ENCODE data around the gene DNAH9.

Gene DNAH9

DNA sequence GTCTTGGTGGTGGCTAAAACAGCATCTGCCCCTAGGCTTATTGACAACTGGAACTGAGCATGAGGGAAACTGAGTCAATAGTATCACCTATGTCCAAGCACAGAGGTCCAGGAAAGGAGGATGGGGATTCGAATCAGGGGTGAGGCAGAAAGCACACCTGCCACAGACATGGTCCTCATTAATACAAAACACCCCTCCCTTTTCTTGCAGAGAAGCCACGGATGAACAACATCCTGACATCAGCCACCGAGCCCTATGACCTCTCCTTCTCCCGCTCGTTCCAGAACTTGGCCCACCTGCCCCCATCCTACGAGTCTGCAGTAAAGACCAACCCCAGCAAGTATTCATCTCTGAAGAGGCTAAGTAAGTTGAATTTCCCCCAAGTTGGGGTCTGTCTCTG lies 42.7 kb upstream of the DNAH9 start:
- TF ChIP-seq, protein P1, sequence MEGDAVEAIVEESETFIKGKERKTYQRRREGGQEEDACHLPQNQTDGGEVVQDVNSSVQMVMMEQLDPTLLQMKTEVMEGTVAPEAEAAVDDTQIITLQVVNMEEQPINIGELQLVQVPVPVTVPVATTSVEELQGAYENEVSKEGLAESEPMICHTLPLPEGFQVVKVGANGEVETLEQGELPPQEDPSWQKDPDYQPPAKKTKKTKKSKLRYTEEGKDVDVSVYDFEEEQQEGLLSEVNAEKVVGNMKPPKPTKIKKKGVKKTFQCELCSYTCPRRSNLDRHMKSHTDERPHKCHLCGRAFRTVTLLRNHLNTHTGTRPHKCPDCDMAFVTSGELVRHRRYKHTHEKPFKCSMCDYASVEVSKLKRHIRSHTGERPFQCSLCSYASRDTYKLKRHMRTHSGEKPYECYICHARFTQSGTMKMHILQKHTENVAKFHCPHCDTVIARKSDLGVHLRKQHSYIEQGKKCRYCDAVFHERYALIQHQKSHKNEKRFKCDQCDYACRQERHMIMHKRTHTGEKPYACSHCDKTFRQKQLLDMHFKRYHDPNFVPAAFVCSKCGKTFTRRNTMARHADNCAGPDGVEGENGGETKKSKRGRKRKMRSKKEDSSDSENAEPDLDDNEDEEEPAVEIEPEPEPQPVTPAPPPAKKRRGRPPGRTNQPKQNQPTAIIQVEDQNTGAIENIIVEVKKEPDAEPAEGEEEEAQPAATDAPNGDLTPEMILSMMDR (IDR thresholded peaks at IDR 0.05; ENCODE audit: low read depth, low read length), result no peak
- no peak overlapping the region for H3K4me3 ChIP-seq (ENCODE audit: low read depth, low read length)

GRCh38 chr17:11557727-11558452 lies 40.4 kb upstream of the DNAH9 start:
- TF ChIP-seq, protein P1 (IDR thresholded peaks at IDR 0.05; ENCODE audit: low read depth, low read length), result no peak

DNA sequence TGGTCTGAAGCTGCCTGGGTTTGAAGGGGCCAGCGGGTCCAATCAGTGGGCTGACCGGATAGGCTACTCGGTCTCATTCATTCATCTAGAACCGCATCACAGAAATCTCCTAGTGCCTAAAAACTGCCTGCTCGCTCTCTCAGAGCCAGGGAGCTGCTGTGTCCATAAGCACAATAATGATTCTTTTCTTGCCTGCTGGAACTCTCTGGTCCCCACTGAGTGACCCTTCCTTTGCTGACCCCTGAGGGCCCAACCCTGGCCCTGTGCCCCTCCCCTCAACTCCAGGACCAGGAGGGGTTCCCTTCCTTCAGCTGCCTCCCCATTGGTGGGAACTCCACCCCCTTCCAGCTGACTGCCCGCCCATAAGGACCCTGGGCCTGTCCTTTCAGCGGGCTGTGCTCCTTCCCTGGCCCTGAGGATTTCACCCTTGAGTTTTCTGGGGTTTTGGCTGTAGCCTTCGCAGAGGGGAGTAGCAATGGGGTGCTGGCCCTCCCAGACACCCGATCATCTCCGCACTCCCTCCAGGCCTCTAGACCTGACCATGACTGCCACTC lies 39.5 kb upstream of the DNAH9 start:
- TF ChIP-seq, protein P1 (IDR thresholded peaks at IDR 0.05; ENCODE audit: low read depth, low read length), result no peak
- H3K4me3 ChIP-seq (ENCODE audit: low read depth, low read length), result no peak overlapping the region

More at GRCh38 chr17:11557727-11558452, 40.4 kb upstream of the DNAH9 start:
- no peak overlapping the region for H3K4me3 ChIP-seq (ENCODE audit: low read depth, low read length)

GRCh38 chr17:11559601-11560000 lies 38.7 kb upstream of the DNAH9 start:
- TF ChIP-seq, protein P1 (IDR thresholded peaks at IDR 0.05; ENCODE audit: low read depth, low read length), result no peak

DNA sequence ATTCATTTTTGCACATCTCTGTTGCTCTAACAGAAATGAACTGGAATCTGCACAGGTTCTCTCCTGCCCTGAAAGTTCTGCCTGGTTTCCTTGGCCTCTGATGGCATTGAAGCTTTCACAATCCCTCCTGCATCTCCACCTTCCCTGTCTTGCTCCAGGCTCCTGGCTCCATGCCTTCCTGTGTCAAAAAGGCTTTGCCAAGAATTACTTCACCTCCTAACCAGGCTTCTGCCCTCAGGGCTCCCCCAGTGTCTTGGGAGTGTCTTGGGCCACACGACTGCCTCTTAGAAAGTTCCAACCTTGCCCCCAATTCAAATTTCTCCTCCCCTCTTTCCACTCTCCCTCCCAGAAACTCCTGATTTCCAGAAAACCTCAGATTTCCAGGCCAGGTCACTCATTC lies 37.0 kb upstream of the DNAH9 start:
- no peak overlapping the region for H3K4me3 ChIP-seq (ENCODE audit: low read depth, low read length)

More at GRCh38 chr17:11559601-11560000, 38.7 kb upstream of the DNAH9 start:
- H3K4me3 ChIP-seq (ENCODE audit: low read depth, low read length), result no peak overlapping the region

DNA sequence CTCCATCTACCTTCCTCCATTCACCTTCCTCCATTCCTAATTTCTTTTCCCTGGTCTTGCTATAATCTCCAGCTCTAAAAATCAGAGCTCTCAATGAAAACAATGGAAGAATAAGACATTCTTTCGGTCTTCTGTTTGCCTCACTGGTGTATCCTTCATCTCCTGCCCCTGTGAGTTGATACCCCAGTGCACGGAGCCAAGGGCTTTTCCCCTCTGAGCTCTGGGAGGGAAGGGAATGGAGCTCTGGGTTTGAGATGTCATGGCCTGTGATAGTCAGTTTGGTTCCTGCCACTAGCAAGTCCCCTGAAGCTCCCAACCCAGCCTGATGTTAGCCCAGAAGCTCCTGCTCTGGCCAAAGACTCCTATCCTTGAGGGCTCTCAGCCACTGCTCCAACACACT lies 36.6 kb upstream of the DNAH9 start:
- TF ChIP-seq, protein P1 (IDR thresholded peaks at IDR 0.05; ENCODE audit: low read depth, low read length), result no peak

More for the DNA sequence above, 37.0 kb upstream of the DNAH9 start:
- TF ChIP-seq, protein P1 (IDR thresholded peaks at IDR 0.05; ENCODE audit: low read depth, low read length), result no peak

More for the DNA sequence above, 36.6 kb upstream of the DNAH9 start:
- H3K4me3 ChIP-seq (ENCODE audit: low read depth, low read length), result no peak overlapping the region

Data from WI38 (cell line).